Measurements from ENCODE around the gene NMT2.

- no peak for TF ChIP-seq CTCF (conservative IDR thresholded peaks at IDR 0.05; ENCODE audit: low read length)
- TF ChIP-seq EZH2phosphoT487 (IDR thresholded peaks at IDR 0.05; ENCODE audit: borderline replicate concordance, low read depth, low read length), result no peak
Observed at GRCh38 chr10:15149042-15149771, 19.3 kb downstream of the NMT2 start.
